Measurements from ENCODE around the gene CLDN4. TPM values are rescaled to one million over a fixed set of nuclear protein-coding genes. Genes with fewer than 3 reads are reported as not detected.

Gene CLDN4
- total and polyA plus RNA-seq, 2 donors from 2014 or later = 82.6 to 342 TPM

- Histone ChIP-seq H3K27me3 (ENCODE audit: control insufficient read depth, insufficient read depth, low read length) (no peaks in the 10 kb centered on the region), H3K9ac (ENCODE audit: low read length in 3 of 3) (no peak overlapping the region), H3K36me3 (ENCODE audit: control insufficient read depth in 2 of 3, insufficient read depth in 3 of 3, low read length in 3 of 3) (no peaks in the 10 kb centered on the region), H3K4me3 (ENCODE audit: low read length in 3 of 3) (no peak overlapping the region), H3K9me3 (ENCODE audit: control insufficient read depth in 2 of 3, insufficient read depth in 1 of 3, low read length in 3 of 3) (no peaks in the 10 kb centered on the region), H3K27ac (ENCODE audit: low read depth in 2 of 2, low read length in 2 of 2) (peak overlapping the region; percentile 40 to 67), H3K4me1 (ENCODE audit: control insufficient read depth in 2 of 3, insufficient read depth in 2 of 3, low read depth in 1 of 3, low read length in 3 of 3) (peaks cover 0 to 9% (median 6%) of the 10 kb centered on the region in 3 donors)
- FAIRE-seq (no peak), DNase-seq (peak; percentile 91 to 94 (median 92))
- intact Hi-C loops (cut with DNase I) = no loop called here
- TF ChIP-seq CTCF (IDR thresholded peaks at IDR 0.05; ENCODE audit: borderline replicate concordance, extremely low read depth, insufficient read depth) = no peak
Measured at GRCh38 chr7:73822319-73823173, 8.2 kb upstream of the CLDN4 start.

DNA sequence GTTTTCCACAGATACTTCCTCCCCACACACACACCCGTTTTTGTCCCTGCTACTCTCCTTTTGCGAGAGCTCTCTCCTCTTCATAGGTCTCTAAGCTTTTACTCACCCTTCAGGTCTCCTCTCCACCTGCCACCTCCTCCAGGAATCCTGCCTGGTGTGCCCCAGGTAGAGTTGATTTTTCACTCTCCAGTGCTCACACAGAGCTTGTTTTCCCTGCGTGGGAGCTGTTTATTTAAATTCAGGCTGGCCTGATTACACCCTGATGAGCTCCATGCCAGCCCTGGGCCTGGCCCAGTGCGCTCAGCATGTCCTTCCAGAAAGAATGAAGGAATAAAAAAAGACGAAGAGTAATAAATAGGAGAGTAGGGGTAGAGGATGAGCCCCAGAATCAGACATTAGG is 7.5 kb upstream of the CLDN4 start:
- no peak for TF ChIP-seq CTCF (IDR thresholded peaks at IDR 0.05; ENCODE audit: borderline replicate concordance, extremely low read depth, insufficient read depth)
- Histone ChIP-seq H3K9me3 (ENCODE audit: control insufficient read depth in 2 of 3, insufficient read depth in 1 of 3, low read length in 3 of 3) (no peaks in the 10 kb centered on the region), H3K4me1 (ENCODE audit: control insufficient read depth in 2 of 3, insufficient read depth in 2 of 3, low read depth in 1 of 3, low read length in 3 of 3) (peaks cover 0 to 15% (median 10%) of the 10 kb centered on the region in 3 donors), H3K4me3 (ENCODE audit: low read length in 3 of 3) (no peak overlapping the region), H3K27ac (ENCODE audit: low read depth in 2 of 2, low read length in 2 of 2) (peak overlapping the region; percentile 40 to 67), H3K9ac (ENCODE audit: low read length in 3 of 3) (no peak overlapping the region), H3K27me3 (ENCODE audit: control insufficient read depth, insufficient read depth, low read length) (no peaks in the 10 kb centered on the region), H3K36me3 (ENCODE audit: control insufficient read depth in 2 of 3, insufficient read depth in 3 of 3, low read length in 3 of 3) (no peaks in the 10 kb centered on the region)
- DNase-seq = peak in 2 of 5 donors; percentile 18 to 35
- FAIRE-seq = no peak
- intact Hi-C loops (cut with DNase I) = no loop called here

- intact Hi-C loops (cut with DNase I) = no loop called here
- TF ChIP-seq CTCF (IDR thresholded peaks at IDR 0.05; ENCODE audit: borderline replicate concordance, extremely low read depth, insufficient read depth) = no peak
- Histone ChIP-seq H3K27ac (ENCODE audit: low read depth in 2 of 2, low read length in 2 of 2) (peak overlapping the region in 1 of 2 donors; percentile 23), H3K36me3 (ENCODE audit: control insufficient read depth in 2 of 3, insufficient read depth in 3 of 3, low read length in 3 of 3) (no peaks in the 10 kb centered on the region), H3K9me3 (ENCODE audit: control insufficient read depth in 2 of 3, insufficient read depth in 1 of 3, low read length in 3 of 3) (no peaks in the 10 kb centered on the region), H3K9ac (ENCODE audit: low read length in 3 of 3) (peak overlapping the region in 1 of 3 donors; percentile 19), H3K27me3 (ENCODE audit: control insufficient read depth, insufficient read depth, low read length) (no peaks in the 10 kb centered on the region), H3K4me1 (ENCODE audit: control insufficient read depth in 2 of 3, insufficient read depth in 2 of 3, low read depth in 1 of 3, low read length in 3 of 3) (peaks cover 1 to 19% (median 15%) of the 10 kb centered on the region in 3 donors), H3K4me3 (ENCODE audit: low read length in 3 of 3) (no peak overlapping the region)
- peak in 4 of 5 donors; percentile 38 to 78 (median 56) for DNase-seq
- FAIRE-seq = no peak
Measured at GRCh38 chr7:73823873-73824592, 6.8 kb upstream of the CLDN4 start.

Measured in kidney (tissue), 14 donors.